HCT116 (cell line): Measurements from ENCODE around the gene RHEX.

ENCODE experiments used
- CTCF ChIP-seq, 3 experiments: fragments of 200-600 bp in 1 of 3; sonication (generic) in 1 of 3; IDR thresholded peaks in 2 of 3; conservative IDR thresholded peaks in 1 of 3; 2 replicates each; pipeline ENCODE4 v1.5.1; 2012 to 2017; ENCODE audit warnings: low read depth in 2 of 3, low read length in 2 of 3, antibody characterized with exemption in 1 of 3, borderline replicate concordance in 1 of 3, control low read depth in 1 of 3, mild to moderate bottlenecking in 1 of 3, mixed read lengths in 1 of 3, mixed run types in 1 of 3, moderate library complexity in 1 of 3; ENCODE audit not compliant: insufficient read depth in 1 of 3
- MAX ChIP-seq: IDR thresholded peaks from 2 replicates; pipeline ENCODE4 v1.6.1; 2012
- POLR2A ChIP-seq: IDR thresholded peaks from 2 replicates; pipeline ENCODE4 v1.7.0; 2011; ENCODE audit warnings: borderline replicate concordance; ENCODE audit not compliant: insufficient read depth, insufficient read length; ENCODE audit errors: extremely low read depth
- POLR2AphosphoS5 ChIP-seq: IDR thresholded peaks from 2 replicates; pipeline ENCODE4 v1.6.1; 2011; ENCODE audit warnings: mild to moderate bottlenecking, low read depth, low read length, moderate library complexity
- RAD21 ChIP-seq: IDR thresholded peaks from 2 replicates; pipeline ENCODE4 v1.6.1; 2012; ENCODE audit warnings: low read depth, mild to moderate bottlenecking
- ZNF274 ChIP-seq: fragments of 200-500 bp; sonication (Bioruptor generic); IDR thresholded peaks from 2 replicates; pipeline ENCODE4 v1.6.1; 2014; ENCODE audit warnings: mild to moderate bottlenecking, low read depth, low read length, inconsistent platforms

GRCh38 chr1:206015071-206015470 lies 37.9 kb upstream of the RHEX start:
- TF ChIP-seq RAD21 (no peak), CTCF (IDR thresholded peaks at IDR 0.05 in 2 of 3, conservative IDR thresholded peaks at IDR 0.05 in 1 of 3; ENCODE audit: borderline replicate concordance in 1 of 3, insufficient read depth in 1 of 3, low read depth in 2 of 3, low read length in 2 of 3) (no peak), MAX (no peak), POLR2A (no peak), POLR2AphosphoS5 (no peak), ZNF274 (no peak)
